Fibroblast of lung (primary cell): ENCODE results near the gene NAXE.
"Not testable (repeated sequence)": the region's sequence is repeated elsewhere in the genome, so short reads cannot be mapped to it uniquely, and the experiment has no call there.

Experiments used
- CTCF ChIP-seq, 2 donors: IDR thresholded peaks in 1 of 2; conservative IDR thresholded peaks in 1 of 2; 1 replicate in 1 of 2; 2 replicates in 1 of 2; pipeline ENCODE4 v1.5.1; 2011 to 2012; ENCODE audit warnings: low read length in 2 of 2, control low read depth in 1 of 2, inconsistent platforms in 1 of 2, low read depth in 1 of 2, mild to moderate bottlenecking in 1 of 2
- EZH2 ChIP-seq: IDR thresholded peaks from 2 replicates; pipeline ENCODE4 v1.5.1; 2012; ENCODE audit warnings: low read length, control low read depth, mild to moderate bottlenecking; ENCODE audit errors: missing control alignments

GRCh38 chr1:156631152-156631551 is 39.6 kb downstream of the NAXE start:
- TF ChIP-seq CTCF (conservative IDR thresholded peaks at IDR 0.05 in 1 of 2, IDR thresholded peaks at IDR 0.05 in 1 of 2; ENCODE audit: low read depth in 1 of 2, low read length in 2 of 2); EZH2: not testable (repeated sequence)
